HG03558 (cell line): ENCODE results near the gene ASB10.
A peak's percentile ranks its signal among the peaks of the same experiment; 100 is the strongest.

Experiments used
- ATAC-seq: cut with Tn5 transposase; IDR thresholded peaks from one replicate; pipeline ENCODE4 v1.9.1; 2021; ENCODE audit warnings: moderate number of reproducible peaks; ENCODE audit not compliant: unreplicated experiment; ENCODE audit errors: extremely low read depth

ASB10 gene

DNA sequence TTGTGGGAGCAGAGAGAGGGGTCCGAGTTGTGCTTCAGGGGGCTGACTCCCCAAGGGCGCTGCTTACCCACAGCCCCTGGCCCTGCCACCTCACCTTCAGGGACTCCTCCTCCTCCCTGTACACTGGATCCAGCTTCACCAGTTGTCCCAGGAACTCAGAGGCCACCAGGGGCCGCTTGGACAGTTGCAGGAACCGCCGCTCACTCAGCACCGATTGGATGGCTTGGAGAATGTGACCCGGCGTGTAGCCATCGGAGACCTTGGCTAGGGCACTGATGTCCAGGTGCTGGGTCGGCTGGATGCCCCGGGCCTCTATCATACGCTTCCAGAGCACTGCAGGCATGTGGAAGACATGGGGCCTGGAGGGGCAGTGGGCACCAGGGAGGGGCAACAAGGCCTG, 4.5 kb upstream of the ASB10 start:
- ATAC-seq, result no peak

DNA sequence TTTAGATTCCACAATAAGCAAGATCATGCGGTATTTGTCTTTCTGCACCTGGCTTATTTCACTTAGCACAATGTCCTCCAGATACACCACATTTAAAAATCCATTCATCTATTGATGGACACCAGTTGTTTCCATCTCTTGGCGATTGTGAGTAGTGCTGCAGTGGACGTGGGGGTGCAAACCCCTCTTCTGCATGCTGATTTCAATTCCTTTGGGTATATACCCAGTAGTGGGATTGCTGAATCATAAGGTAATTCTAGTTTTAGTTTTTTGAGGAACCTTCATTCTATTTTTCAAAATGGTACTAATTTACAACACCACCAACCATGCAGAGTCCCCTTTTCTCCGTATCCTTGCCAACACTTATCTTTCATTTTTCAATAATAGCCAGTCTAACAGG, 2.0 kb upstream of the ASB10 start:
- no peak for ATAC-seq

DNA sequence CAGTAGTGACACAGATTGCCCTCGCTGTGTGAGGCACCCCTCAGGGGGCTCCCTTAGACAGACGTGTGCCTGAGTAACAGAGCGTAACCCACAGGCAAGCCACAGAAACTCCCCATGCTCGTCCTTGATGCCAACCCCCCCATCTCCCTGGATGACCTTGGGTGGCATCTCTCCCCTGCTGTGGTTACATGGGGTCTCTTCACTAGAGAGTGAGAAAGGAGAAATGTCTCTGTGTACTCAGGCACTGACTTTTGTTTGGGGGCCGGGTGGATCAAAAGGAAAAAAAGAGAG, 1.1 kb upstream of the ASB10 start:
- no peak for ATAC-seq

DNA sequence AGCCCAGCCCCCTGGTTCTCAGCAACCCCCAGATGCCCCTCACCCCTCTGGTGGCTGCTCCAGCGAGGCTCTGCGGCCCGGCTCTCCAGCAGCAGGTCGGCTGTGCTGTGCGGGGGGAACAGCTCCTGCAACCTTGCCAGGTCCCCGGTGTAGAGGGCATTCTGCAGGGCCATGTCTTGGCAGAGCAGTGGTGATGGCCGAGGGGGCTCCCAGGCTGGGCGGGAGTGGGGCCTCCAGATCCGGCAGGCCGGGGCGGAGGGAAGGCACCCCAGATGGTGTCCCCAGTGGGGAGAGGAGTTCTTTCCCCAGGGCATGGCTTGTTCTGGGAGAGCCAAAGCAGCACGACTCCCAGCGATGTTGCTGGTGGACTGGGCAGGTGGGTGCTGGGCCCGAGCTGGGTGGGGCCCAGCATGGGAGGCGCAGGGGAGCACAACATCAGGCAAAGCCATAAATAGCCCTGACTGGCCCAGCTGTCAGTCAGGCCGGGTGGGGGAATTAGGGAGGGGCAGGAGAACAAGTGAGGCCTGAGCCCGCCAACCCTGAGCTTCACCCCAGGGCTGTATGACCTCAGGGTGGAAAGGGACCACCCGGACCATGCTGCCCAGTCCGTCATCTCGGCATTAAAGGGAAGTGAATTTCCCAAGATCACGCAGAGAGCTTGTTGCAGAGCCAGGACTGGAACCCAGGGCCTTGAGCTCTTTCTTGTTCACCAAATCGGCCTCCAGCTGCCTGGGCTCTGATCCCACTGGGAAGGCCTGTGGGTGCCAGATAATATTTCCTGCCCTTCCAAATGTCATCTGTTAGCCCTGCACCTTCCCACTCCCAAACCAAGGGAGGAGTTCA, 580 bp upstream of the ASB10 start:
- no peak for ATAC-seq

DNA sequence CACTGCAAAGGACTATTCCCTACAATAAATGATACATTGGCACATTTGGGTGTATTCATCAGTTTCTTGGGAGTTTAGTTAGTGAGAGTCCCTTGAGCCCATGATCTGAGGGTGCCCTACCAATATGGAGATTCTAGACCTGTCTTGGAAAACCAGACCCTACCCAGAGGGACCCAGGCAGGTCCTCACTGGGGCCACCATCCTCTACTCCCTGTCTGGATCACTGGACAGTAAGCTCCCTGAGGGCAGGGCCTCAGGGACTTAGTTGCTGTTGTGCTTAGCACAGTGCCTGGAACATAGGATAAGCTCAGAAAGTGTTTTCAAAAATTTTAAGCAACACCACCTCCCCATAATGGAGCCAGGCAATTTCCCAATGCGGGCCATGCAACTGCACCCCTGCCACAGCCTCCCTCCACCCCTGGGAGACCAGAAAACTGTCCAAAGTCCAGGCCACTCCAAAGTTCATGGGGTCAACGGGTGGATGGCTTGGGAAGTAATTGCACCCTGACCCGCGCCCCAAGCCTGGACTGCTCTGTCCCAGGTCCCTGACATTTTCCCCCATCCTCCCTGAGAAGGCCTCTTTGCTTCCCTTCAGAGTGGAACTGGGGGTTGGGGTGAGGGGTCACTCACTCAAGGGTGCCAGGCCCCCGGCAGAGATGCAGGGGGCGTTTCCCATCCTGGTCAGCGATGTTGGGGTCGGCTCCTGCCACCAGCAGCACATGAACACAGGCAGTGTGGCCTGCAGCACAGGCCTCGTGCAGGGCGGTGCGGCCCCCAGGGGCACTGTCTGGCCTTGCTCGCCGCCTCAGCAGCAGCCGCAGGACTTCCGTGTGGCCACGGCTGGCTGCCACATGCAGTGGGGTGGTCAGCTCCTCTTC, 1.0 kb downstream of the ASB10 start:
- ATAC-seq, result no peak

DNA sequence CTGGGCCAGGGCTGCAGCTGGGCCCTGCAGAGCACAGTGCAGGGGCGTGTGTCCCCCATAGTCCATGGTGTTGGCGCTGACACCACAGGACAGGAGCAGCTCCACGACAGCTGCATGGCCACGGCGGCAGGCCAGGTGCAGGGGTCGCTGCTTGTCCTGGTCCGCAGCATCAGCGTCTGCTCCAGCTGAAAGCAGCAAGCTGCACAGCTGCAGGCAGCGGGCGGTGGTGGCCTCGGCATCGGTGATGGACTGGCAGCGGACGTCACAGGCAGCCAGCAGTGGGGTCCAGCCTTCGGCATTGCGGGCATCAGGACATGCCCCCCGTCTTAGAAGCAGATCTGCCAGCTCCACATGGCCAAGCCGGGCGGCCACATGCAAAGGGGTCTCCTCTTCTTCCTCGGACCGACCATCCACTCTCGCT, 6.0 kb downstream of the ASB10 start:
- ATAC-seq, result no peak

DNA sequence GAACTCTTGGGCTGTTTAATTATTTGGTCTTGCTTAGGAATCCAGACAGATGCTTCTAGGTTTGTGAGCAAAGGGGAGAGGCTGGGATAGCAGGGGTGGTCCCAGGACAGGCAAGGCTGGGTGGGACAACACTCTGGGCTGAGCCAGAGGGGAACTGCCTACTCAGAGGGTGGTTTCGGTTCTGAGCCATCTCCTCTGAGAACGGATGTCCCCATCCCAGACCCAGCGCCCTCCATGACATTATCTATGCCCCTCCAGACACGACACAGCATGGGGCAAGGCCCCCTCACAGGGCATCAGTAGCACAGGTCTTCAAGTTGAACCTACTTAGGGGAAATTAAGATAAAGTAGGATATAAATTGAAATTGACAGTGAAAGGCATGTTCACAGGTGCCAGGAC, 7.1 kb downstream of the ASB10 start:
- ATAC-seq, result no peak

DNA sequence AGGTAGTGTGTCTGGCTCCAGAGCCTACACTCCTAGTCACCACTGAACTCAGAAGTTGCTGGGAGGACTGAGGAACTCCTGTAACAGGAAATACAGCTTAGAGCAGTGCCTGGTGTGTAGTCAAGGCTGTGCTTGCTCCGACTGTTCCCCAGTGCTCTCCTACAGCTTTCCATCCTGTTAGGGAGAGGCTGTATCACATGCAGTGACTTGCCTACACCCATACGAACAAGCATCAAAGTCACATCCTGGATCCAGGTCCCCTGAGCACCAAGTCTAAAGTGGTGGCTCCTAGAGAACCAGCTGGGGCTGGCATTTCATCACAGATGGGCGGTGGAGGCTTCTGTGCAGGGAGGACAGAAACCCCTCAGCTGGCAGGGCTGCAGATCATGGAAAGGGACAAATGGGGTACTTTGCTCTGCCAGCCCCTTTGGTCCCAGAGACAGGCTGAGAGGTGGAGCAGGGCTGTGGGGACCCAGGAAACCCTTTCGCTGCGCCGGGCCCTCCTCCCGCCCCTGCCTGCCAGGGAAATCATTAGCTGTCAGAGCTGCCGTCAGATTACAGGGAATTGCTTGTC, 7.7 kb downstream of the ASB10 start:
- ATAC-seq, result no peak

DNA sequence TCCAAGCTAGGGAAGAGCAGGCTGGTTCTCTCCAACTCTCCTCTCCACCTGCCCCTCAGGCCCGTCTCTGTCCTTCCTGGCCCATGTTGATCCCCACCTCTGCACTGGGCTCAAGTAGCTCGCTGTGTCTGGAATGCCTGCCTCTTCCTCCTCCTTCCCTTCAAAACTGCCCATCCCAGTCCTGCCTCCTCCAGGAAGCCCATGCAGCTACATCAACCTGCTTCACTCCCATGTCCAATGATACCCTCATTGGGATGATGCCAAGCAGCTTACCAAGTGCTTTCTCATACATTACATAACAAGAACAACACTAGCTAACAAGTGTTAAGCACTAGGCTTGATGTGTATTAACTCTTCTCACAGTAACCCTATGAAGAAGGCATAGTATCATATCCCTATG, 8.2 kb downstream of the ASB10 start:
- ATAC-seq, result no peak

DNA sequence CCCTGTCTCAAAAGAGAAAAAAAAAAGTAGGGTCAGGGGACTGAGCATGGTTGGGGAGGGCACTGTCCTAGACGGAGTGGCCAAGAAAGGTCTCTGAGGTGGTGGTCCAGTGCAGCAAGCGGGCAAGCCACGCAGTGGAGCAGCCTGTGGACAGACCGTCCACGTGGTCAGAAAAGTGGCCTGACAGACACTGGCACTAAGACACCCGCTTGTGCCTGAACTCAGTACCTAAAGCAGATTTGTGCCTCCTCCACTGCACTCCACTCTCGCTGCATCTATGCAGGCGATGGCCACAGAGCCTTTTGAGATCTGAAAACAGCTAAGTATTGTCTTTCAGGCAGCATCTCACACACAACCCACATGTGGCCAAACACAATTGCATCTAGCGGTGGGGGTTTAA, 8.8 kb downstream of the ASB10 start:
- no peak for ATAC-seq

DNA sequence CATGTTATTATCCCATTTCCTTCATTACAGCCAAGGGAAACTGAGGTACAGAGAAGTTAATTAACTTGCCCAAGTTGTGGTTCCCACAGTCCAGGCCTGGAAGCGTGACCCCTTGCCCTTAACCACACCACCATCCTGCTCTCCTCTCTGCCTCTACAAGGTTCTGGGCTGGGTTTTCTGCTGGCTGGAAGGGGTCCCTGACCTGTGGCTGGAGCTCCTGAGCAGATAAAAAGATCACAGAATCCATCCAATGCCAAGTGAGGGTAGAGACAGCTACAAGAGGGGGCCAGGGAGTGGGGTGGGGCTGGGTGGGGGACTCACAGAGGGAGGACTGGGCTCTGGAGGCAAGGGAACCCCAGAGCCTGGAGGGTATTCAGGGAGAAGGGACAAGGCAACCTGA, 9.7 kb downstream of the ASB10 start:
- ATAC-seq, result no peak

DNA sequence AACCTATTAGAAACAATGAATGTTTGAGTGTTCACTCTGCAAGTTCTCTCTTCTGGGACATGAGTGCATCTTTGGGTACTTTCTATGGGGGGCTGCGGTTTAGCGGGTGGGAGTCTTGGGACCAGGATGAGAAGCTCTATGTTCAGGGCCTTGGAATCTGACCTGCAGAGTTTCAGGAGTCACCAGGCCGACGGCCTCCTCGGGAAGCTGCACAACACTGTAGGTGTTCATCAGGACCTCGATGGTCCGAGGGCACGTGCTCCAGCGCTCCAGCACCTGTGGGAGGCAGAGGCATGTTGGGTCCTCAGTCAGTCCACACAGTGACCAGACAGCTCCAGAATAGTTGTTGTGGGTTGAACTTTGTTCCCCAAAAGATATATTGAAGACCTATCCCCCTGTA, 10.6 kb downstream of the ASB10 start:
- ATAC-seq, result no peak

DNA sequence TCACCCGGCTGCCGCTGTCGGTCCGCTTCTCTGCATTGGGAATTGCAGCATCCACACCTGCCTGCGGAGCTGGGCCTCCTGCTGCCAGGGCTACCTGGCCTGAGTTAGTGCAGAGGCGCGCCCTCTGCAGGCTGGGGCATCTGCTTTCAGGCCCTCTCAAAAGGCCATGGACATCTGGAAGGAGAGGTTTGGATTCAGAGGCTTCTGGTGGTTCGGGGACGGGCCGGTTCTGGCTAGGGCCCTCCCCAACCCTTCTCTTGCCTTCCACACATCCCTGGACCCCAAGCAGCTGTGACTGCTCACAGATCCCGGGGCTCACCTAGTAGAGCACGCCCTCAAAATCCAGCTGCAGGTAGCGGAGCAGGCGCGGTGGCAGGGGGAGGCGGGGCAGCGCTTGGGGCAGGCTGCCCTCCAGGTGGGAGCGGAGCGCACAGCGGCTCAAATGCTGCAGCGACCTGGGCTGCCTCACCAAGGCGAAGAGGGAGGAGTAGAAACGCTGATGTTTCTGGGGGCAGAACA, 11.2 kb downstream of the ASB10 start:
- ATAC-seq, result no peak

DNA sequence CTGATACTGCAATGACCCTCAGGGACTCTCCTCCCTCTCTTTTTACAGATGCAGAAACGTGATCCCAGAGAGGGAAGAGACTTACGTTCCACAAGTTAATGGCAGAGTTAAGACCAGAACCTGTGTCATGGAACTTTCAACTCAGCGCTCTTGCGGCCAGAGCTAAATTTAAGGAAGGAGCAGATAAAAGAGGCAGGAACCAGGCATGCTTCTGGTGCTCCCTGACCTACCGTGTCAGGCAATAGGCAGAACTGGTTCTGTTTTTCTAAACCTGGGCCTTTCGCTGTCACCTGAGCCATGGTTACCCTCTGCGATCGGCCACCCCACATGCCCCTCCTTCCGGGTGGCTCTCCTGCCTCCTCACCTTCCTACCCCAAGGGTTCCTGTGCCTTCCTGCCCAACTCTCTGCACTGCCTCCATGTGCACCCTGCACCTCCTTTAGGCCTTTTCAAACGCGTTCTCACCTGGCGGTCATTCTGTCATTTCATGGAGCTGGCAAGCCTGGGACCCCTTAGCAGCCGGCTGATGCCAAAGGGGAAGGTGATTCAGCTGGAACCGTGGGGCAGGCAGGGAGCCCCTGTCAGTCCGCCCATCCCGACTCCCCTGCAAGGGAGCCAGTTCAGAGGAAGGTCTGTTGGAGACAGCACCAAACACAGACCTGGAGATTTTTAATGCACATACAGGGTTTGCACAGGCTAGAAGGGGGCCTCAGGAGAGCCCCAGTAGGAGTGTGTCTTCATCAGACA, 11.8 kb downstream of the ASB10 start:
- ATAC-seq, result no peak

DNA sequence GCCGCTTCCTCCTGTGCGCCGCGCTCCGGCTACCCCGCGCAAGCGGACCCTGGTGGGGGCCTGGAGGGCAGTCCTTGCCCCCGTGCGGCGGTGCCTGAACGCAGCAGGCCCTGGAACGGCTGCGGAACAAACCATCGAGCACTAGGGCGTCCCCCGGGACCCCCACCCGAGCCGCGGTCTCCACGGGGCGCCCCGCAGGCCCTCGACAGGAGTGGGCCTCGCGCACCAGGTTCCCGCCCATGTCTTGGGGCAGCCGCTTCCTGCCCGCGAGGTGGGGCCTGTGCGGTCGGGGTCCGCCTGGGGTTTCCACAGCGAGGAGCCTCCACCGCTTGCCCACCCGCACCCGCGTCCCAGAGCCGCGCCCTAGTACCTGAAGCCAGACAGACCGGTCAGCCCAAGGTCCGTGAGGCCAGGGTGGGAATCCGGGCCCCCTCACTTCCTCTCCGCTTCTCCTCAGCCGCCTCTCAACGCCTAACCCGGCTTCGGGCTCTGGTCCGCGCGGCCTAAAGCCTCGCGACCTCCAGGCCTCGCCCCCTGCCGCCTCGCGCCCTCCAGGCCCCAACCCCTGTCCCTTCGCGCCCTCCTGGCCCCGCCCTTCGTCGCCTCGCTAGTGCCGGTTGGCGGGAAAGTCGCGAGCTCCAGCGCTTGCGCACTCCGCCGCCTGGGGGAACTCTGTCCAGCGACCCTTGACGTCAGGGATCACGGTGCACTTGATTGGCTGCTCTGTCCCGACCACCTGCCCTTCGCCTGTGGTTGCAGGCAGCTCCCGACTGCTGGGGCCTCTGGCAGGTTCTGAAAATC, 12.6 kb downstream of the ASB10 start:
- ATAC-seq, result no peak

DNA sequence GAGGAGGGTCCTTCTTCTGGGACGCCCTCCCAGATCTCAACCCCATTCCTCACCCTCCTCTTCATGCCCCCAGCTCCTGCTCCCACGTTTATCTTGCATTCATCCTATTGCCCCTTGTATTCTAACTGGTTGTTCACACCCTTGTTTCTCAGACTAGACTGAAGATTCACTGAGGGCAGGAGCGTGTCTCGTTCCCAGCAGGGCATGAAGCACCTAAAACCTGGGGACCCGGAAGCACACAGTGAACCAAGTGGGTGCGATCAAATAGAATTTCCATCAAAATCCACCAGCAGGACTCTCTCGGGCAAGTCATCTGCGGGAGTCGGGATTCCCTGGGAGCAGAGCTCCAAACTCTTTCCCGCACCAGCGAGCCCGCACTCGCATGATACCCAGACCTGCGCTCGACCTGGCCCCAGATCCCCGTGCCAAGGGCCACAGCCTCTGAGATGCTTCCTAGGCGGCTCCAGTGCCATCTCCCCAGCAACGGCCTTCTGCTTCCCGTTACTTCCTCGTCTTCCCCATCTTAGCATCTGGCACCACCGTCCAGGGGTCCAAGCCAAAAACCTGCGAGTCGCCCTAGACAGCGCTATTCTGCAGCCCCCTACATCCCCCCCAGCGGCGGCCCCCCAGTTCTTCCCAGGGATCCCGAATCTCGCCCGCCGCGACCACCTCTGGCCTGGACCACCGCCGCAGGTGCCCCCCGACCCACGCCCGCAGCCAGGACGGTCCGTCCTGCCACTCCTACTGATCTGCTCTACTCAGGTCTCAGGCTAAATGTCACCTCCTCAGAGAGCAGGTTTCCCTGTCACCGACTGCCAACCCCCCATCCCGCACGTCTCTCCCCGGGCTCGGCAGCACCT, 13.4 kb downstream of the ASB10 start:
- no peak for ATAC-seq

DNA sequence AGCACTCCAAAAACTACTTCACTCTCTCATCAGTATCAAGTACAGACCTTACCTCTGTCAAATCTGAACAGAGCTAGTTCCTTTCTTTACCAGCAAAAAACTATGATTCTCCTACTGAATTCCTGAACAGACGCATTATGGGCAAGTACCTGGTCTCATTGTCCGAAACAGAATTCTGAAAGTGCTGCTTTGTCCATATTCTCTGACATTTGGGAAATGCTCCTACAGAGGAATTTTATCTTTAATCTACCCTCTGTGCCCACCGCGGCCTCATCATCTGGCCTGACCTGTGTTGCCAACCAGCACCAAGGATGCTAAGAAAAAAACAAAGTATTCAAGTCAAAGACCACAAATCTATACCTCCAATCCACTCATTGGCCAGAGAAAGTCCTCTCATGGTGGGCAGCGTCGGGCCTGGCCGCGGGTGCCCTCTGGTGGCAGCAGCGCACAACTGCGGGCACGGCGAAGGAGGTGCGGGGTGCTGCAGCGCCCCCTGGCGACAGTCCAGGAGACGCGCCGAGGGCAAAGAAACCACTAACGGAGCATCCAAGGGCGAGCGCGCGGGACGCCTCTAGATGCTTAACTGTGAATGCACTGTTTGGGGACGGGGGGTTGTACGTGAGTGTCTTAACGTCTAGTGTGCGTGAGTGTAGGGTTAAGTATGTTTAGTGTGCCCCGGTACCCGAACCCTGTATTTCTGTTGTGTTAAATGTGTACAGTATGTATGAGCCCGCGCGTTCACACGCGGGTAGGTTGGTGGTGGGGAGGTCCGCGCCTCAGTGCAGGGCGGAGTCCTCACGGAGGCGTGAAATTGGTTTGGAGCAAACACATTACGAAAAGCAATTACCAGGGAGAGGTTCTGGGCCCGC, 14.5 kb downstream of the ASB10 start:
- peak; percentile 70 for ATAC-seq

DNA sequence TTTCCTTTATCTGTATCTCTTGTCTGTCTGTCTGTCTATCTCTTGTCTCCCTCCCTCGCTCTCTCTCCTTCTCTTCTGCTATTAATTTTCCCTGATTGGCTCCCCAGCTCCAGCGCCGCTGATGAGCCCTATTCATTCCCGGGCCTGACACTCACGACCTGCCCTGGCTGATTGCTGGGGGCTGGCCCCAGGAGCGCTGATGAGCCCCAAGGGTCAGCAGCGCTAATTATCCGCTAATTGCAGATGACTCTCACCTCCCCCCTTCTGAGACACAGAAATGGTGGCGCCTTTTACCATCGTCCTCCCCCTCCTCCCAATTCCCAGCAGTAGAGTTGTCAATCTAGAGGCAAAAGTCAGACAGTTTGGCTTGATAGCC, 18.3 kb downstream of the ASB10 start:
- no peak for ATAC-seq
